NCI-H82 treated with DMSO at 0.1 percent for 48 hours (cell line): ENCODE results near the gene SAT2.
"Not testable (repeated sequence)": the region's sequence is repeated elsewhere in the genome, so short reads cannot be mapped to it uniquely, and the experiment has no call there.

ENCODE experiments used
- DNase-seq: peaks from one replicate; lab custom pipeline; 2025; ENCODE audit not compliant: unreplicated experiment; lab: John Stamatoyannopoulos, UW

SAT2 gene

DNA sequence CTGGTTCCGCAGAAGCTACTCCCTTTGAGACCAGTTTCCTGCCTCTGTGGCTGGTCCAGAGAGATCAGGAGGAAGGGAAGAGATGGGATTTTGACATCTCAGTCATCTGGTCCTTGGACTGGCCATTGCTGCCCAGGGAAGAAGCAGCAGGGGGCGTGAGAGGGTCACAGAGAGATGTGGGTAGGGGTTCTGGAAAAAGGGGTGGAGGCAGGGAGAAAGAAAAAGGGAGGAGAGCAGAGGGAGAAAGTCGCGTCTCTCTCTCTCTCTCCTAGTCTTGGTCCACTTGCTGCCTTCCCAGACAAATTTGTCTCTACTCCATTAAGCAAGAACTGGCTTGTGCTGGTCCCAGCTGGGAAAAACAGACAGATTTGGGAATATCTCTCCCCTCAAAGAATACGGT lies 6.8 kb upstream of the SAT2 start:
- peak; percentile 79 for DNase-seq

GRCh38 chr17:7633093-7633492 lies 5.5 kb upstream of the SAT2 start:
- DNase-seq = no peak

DNA sequence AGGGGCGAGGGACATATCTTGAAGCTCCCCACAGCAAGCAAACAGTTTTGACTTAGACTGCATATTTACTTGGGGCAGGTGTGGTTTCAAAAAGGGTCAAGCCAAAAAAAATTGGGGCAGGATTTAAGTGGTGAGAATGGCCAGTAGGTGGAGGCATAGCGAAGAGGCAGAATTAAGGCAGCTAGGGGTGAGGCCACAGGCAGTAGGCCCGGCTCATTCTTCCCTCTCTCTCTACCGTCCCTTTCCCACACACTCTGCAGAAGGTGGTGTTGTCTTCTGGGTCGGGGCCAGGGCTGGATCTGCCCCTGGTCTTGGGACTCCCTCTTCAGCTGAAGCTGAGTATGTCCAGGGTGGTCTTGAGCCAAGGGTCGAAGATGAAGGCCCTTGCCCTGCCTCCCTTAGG lies 4.9 kb upstream of the SAT2 start:
- DNase-seq = peak; percentile 50

DNA sequence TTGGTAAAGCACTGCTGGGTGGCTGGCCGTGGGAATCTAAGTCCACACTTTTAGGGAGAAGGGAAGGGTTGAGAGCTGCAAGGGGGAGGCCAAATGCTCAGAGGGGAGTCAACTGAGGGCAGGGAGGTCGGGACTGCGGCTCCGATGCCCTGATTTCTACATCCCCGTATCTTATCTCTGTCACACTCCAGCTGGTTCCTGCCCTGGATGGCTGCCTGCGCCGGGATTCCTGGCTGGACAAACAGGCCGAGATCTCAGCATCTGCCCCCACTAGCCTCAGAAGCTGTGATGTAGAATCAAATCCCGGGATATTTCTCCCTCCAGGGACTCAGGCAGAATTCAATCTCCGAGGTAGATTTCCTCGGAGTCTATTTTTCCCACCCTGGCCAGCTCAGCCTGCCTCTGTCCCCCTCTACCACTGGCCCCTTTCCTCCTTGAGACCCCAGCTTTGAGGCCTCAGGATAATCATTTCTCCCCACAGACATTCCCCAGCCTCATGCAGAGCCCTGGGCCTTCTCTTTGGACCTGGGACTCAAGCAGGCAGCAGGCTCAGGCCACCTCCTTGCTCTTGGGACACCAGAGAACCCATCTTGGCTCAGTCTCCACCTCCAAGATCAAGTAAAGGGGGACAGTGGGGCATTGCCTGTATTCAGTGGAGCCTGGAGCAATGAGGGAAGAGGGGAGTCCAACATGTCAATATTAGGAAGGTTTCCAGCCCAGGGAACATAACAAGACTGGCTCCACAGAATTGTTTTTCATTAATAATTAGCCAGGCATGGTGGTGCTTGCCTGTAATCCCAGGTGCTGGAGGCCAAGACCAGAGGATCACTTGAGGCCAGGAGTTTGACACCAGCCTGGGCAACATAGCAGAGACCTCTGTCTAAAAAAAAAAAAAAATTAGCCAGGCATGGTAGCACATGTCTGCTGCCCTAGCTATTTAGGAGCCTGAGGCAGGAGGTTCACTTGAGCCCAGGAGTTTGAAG lies 4.1 kb upstream of the SAT2 start:
- no peak for DNase-seq

GRCh38 chr17:7629939-7630571 lies 2.4 kb upstream of the SAT2 start, which contains the start of gene SHBG:
TSS of gene SHBG (plus strand) at chr17:7630135. CDS start at chr17:7630173, 38 bp downstream.
- DNase-seq = no peak

GRCh38 chr17:7626956-7627249 lies 718 bp downstream of the SAT2 start:
- DNase-seq = peak; percentile 53

- DNase-seq = no peak
Observed at GRCh38 chr17:7626307-7626706, 1.3 kb downstream of the SAT2 start.

DNA sequence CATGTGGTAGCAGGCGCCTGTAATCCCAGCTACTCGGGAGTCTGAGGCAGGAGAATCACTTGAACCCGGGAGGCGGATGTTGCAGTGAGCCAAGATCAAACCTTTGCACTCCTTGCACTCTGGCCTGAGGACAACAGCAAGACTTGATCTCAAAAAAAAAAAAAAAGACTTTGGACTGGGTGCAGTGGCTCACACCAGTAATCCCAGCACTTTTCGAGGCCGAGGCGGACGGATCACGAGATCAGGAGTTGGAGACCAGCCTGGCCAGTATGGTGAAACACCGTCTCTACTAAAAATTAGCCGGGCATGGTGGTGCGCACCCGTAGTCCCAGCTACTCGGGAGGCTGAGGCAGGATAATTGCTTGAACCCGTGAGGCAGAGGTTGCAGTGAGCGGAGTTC lies 1.9 kb downstream of the SAT2 start:
- DNase-seq = not testable (repeated sequence)

- DNase-seq = no peak
Observed at GRCh38 chr17:7623661-7624060, 4.0 kb downstream of the SAT2 start.

- DNase-seq = no peak
Observed at GRCh38 chr17:7620835-7621234, 6.8 kb downstream of the SAT2 start.

GRCh38 chr17:7618608-7619007 lies 9.0 kb downstream of the SAT2 start:
- no peak for DNase-seq

DNA sequence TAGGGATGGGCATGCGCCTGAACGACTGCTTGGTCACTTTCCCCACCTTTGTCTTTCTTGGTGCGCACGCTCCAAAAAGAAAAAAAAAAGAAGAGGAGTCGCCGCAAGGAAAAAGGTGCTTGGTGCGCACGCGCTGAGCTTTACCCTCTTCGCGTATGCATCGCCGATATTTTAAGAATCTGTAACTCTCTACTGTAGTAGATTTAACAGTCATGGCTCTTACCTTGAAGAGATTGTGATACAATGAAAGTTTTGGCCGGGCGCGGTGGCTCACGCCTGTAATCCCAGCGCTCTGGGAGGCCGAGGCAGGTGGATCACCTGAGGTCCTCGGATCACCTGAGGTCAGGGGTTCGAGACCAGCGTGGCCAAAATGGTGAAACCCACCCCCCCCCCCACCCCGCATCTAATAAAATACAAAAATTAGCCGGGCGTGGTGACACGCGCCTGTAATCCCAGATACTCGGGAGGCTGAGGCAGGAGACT lies 12.3 kb downstream of the SAT2 start:
- no peak for DNase-seq

- peak; percentile 100 for DNase-seq
Observed at GRCh38 chr17:7614425-7615264, 13.0 kb downstream of the SAT2 start, which contains the start of gene FXR2. TSS of gene FXR2 (minus strand) at chr17:7614897. CDS start at chr17:7614532, 365 bp downstream.

DNA sequence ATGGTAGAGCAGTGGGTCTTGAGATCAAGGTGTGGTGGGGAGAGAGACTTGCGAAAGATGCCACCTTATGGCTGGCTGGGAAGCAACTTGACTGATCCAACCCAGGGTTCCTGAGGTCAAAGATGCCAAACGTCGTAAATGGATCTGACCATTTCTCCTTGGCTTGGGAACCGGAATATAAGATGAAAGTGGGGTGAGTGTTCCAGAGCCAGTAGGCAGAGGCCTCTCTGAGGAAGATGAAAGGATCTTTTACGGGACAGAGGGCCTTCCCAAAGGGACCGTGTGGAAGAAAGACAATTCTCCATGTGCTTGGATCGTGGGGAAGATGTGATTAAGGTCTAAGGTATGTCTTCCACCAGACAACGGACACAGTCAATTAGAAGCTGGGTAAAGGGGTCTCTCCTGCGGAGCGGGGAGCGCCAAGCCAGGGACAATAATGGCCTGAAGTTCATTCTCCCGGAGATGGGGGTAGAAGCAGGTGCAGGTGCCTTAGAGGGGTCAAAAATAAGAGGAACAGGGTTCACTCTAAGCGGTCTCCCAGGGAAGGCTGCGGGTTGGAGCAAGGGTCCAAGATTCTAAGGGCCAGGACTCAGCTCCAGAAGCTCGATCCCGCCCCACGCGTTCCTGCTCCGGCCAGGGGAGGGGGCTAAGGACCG lies 13.7 kb downstream of the SAT2 start:
- DNase-seq = no peak

DNA sequence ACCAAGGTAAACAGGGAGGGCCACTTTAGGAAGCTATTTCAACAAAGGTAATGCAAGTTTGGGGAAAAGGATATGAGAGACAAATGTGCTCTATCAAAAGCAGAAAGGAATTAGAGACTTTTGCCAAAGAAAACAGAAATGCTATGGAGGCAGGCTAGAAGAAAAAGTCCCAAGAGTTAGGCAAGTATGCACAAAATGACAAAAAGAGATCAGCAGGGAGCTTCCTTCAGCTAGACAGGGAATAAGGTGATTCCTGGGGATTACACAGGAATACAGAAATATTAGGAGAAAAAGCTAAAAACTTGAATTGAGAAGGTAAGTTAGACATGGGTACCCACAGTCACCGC lies 15.4 kb downstream of the SAT2 start:
- no peak for DNase-seq

DNA sequence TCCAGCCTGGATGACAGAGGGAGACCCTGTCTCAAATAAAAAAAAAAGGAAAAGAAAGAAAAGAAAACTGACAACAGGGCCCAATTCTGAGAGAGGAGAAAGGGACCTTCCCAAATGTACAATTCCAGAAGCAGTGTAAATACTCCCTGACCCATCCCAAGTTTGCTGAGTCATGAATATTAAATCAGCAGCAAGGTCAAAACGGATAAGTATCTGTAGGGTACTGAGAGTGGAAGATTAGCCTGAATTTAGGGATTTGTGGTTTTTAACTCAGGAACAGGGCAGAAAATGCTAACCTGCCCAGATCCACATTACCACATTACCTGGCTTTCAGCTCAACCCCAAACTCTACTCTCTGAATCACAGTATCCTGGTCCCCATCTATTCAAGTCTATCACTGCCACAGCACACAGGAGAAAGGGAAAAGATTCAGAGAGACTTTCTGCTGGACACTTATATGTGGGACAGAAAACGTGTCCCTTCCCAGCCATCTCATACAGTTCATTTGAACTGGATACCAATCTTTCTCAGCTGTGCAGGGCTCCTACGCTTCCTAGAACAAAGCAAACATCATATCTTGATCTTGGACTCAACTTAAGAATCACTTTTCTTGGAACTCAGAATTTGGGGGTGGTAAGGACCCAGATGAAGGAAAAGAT lies 15.9 kb downstream of the SAT2 start:
- no peak for DNase-seq

- no peak for DNase-seq
Observed at GRCh38 chr17:7610641-7611040, 17.0 kb downstream of the SAT2 start.

- DNase-seq = no peak
Observed at GRCh38 chr17:7606280-7606679, 21.3 kb downstream of the SAT2 start.

GRCh38 chr17:7597561-7597960 lies 30.1 kb downstream of the SAT2 start:
- DNase-seq = not testable (repeated sequence)

DNA sequence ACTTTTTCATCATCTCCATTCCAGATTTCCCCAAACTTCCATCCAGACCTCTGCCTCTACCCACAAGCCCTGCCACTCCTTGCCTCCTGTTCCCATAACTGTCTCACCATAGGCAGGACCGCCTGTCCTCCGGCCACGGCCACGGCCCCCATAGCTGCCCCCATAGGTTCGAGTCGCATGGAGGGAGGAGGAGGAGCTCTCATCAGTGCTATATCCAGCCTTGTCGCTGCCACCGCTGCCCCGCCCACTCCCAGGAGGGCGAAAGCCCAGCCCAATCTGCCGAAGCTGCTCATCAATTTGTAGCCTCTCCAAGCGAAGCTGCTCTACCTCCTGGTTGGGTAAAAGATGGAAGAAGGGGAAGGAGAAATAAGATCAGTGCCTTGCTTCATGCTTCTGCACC lies 34.3 kb downstream of the SAT2 start:
- no peak for DNase-seq
